DMS53 treated with DMSO at 0.1 percent for 48 hours (cell line): ENCODE results near the gene KRTAP10-3.

Experiments
- DNase-seq: peaks from one replicate; lab custom pipeline; 2025; ENCODE audit not compliant: unreplicated experiment; lab: John Stamatoyannopoulos, UW

KRTAP10-3 gene

DNA sequence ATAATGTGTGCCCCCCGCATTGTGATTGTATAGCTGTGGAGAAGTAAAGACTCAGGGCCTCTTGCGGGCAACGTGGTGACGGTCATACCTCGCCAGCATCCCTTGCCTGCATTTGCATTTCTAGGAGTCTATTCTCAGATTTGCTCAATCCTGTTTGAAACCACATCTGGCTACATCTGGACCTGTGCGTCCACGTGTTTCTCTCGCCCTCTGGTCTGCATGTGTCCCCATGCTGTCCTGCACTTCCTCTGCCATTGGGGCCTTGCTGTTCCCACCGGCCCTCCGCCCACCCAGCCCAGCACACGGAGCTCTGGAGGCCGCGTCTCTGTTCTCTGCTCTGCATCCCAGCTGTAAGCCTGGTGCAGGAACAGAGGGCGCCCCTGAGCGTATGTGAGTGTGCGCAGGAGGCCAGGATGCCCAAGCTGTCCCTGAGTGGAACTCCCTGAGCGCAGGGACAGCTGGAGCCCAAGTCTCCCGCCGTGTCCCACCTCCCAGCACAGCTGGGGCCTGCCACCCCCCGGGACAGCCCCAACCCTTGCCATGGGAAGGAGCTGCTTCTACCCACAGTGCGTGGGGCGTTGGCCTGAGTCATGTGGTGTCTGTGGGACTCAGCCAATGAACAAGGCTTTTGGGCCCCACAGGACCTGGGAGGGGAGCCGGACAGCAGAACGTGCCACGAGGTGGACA is 8.9 kb downstream of the KRTAP10-3 start:
- DNase-seq: no peak

DNA sequence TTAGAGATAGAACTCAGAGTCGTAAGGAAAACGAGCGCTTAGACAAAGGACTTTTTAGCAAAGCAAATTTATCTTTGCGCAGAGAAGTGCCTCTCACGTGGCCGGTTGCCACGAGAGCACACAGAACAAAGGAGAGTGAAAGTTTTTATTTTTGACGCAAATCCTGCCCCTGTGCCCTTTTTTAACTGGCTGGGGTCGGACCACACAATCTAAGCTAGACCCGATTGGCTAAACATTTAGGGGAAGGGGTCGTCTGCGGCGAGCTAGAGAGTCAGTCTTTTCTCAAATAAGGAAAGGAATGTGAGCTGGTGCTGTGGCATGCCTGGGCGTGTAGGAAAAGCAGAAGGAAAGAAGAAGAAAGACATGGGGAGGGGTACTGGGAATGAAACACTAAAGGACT is 9.7 kb downstream of the KRTAP10-3 start:
- DNase-seq: no peak

DNA sequence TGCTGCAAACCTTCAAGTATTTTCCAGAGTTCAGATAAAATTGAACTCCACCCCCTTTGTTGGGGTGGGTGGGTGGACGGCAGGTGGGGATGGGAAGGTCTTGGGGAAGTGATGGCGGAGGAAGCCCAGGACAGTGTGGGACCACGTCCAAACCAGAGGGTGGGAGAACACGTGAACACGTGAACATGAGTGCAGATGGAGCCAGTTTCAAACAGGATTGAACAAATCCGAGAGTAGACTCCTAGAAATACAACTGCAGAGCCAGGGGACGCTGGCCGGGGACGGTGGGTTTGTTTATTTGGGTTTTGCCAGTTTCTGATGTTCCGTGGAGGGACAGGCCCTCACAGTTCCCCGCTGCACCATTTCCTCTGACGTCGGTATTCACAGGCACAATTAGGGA is 10.2 kb downstream of the KRTAP10-3 start:
- DNase-seq: no peak

DNA sequence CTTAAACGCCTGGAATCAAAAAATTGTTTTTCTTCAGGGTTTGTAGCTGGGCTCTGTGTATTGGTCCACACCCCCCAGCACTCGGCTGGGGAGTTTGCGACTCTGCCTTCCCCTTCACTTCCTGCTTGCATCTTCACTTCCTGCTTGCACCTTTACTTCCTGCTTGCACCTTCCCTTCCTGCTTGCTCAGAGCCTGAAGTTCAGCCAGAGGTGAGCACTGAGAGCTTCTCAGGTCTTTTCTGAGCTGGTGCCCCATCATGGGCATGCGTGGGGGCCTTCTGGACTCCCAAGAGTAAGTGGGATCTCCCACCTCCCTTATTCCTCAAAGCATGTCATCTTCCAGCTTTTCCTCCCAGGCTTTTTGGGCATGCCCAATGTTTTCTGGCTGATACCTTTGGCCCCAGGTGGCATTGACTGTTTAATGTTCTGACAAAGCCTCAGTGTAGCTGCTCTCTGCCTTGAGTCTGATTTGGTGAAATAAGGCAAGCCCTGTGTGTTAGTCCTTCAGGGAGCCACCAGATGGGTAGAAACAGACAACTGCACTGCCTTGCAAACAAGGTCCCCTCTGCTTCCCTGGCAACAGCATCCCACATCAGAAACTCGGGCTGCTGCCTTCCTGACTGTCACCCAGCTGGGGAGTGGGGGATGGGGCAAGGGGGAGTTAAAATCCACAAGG is 10.8 kb downstream of the KRTAP10-3 start:
- no peak for DNase-seq

DNA sequence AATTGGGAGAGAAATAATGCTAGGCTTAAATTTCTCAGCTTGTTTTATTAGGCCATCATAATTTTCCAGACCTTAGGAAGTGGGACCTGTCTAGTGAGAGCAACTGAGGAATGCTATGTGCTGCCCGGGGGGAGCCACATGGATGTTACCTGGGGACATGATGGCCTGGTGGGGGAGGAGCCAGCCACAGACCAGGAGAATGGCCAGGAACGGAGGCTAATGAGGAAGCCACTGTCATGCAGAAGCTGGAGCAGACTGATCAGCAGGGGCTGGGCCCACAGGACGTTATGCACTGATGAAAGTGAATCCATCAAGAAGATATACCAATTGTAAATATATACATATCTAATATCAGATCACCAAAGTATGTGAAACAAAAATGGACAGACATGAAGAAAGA is 14.0 kb downstream of the KRTAP10-3 start:
- DNase-seq: no peak

DNA sequence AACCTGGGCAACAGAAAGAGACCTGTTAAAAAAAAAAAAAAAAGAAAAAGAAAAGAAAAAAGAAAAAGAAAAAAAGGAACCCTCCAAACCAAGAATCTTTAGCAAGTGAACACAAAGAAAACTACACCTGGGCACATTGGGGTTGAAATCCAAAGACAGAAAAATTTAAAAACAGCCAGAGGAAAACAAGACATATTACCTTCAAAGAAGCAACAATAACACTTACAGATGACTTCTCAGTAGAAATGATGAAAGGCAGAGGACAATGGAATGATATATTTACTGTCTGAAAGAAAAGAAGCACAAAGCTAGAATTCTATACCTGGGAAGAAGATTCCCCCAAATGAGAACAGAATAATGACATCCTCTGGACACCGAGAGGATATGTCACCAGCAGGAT is 15.9 kb downstream of the KRTAP10-3 start:
- DNase-seq: no peak

DNA sequence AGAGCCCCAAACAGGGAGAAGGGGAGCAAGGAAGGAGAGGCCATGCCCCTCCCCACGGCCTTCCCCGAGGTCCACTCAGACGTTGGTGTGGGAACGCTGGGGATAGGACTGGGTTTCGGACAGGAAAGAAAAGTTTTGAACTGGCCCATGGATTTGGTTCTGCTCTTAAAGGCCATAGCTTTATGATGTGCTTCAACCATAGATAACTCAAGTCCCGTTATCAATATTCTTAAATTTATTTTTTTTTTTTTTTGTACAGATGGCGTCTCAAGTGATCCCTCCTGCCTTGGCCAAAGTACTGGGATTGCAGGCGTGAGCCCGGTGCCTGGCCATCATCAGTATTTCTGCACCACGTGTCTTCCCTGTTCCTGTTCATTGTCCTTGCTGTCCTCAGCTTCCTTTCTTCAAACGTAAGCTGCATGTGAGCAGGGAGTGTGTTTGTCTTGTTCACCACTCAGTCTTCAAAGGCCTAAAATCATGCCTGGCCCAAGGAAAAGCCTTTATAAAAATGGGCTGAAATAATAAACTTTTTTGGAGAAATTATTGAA is 17.8 kb downstream of the KRTAP10-3 start:
- no peak for DNase-seq

DNA sequence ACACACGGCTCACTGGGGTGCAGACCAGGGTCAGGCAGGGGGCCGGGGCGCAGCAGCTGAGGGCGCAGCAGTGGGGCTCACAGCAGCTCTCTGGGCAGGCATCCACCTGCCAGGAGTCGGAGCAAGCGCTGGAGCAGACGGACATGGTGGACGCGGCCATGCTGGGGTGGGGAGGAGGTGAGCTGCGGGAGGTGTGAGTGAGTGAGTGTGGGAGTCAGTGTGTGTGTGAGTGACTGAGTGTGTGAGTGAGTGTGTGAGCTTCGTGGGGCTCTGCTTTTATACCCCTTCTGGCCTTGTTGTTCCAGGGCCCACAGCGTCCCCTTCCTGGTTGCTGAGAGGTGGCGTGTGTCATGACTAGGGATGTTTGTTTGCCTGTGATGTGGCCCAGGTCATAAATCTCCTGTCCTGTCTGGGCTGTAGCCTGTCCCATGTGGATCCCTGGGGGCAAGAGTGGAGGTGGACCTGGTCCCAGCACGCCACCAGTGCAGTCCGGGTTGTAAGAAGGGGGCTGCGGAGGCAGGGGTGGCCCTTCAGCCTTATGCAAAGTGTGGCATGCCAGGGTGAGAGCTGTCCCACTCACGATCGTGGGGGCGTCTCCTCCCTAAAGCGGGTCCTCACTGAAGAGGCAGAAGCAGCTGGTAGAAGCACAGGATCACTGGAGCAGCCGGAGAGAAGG is 18.5 kb downstream of the KRTAP10-3 start, which contains the start of gene KRTAP10-1:
Gene KRTAP10-1 (minus strand): TSS at position 205 of the 676 bp plus-strand sequence. CDS start 45 bp downstream, at position 160.
- no peak for DNase-seq

DNA sequence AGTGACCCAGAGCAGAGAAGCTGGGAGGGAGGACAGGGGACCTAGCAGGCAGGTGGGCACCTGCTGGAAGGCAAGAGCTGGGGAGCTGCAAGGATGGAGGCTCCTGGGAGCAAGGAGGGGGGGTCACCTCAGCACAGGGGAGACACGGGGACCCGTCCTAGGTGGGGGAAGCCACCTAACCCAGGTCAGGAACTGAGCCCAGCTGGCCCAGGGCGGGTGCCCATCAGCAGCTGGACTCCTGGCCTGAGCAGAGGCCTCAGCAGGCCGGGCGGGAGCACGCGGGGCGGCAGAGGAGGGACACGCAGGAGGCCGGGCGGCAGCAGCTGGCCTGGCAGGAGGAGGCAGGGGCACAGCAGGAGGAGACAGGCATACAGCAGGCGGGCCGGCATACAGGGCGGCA is 19.5 kb downstream of the KRTAP10-3 start:
- no peak for DNase-seq

DNA sequence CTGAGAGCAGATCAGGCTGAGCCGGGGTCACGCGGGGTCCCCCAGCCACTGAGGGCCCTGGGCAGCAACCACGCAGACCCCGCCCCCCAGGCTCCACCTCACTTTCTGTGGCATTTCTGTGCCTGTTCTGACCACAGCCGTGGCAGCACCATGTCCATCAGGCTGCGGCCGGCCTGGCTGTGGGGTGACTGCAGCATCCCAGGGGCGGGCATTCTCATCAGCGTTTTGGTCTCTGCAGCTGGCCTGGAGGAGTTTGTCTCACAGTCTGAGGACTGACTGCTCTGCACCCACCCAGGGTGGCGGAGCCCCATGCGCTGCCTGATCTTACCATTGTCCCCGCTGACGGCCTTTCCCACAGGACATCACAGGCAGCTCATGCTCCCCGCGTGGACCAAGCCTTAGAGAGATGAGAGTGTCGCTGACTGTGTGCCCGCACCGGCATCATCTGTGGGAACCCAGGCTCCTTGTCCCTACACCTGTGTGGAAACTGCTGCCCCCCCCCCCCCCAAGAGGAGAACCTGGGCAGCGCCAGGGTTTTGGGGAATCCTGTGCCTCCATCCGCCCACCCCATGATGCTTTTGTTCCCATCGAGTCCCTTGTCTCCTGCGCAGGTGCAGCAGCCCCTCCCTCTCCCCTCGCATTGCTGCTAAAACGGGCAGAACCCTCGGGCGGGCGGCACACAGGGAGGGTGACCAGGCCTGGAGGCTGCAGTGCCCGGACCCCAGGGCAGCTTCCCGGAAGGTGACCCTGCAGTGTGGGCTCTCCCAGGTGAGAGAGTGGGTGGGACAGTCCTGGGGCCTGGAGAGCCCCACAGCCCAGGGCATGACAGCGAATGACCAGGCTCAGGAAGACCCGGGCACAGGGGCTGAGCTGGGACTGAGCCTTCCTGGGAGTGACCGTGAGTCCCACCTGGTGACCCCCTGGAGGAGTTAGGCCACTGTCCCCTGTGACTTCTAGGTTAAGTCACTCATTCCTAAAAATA is 20.4 kb downstream of the KRTAP10-3 start:
- DNase-seq: no peak

DNA sequence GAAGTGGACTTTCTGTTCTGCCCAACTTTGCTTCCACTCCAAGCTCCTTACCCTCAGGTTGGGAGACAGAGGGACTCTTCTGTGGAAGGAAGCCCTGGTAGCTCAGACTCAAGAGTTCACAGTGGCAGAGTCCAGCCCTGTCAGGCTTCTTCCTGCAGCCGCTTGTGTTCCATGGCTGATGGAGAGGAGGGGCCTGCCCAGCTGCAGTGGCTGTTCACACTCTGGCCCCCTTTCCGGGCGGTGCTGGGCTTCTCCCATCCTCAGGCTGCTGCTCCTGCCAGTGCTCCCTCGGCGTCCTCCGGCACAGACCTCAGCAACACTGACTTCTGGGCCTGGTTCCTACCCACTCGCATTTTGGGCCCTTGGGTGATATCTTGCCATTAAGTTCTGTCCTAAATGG is 22.6 kb downstream of the KRTAP10-3 start:
- no peak for DNase-seq

DNA sequence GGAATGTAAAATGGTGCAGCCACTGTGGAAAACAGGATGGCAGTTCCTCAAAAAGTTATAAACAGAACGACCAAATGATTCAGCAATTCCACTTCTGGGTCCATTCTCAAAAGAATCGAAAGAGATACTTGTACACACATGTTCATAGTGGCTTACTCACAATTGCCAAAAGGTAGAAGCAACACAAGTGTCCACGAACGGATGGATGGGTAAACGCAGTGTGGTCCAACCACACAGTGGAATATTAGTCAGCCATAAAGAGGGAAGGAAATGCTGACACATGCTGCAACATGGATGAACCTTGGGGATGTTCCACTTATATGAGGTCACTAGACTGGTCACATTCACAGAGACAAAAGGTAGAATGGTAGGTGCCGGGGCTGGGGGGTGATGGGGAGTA is 23.9 kb downstream of the KRTAP10-3 start:
- DNase-seq: no peak

DNA sequence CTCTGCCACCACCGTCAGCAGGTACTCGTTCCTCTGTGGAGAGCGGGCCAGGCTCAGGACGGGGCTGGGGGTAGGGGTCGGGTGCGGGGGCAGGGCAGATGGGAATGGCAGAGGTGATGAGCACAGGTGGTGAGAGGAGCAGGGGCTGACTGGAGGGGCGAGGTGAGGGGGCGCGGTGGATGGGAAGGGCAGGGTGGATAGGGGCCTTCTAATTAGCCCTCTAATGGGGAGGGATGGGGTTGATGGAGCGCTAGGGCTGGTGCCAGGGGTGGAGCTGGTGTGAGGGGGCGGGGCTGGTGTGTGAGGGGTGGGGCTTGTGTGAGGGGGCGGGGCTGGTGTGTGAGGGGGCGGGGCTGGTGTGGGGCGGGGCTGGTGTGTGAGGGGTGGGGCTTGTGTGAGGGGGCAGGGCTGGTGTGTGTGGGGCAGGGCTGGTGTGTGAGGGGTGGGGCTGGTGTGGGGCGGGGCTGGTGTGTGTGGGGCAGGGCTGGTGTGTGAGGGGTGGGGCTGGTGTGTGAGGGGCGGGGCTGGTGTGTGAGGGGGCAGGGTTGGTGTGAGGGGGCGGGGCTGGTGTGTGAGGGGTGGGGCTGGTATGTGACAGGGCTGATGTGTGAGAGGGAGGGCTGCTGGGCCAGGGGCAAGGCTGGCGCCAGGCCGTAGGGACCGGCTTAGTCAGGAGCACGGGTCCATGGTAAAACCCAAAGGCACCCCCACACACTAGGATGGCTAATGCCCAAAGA is 24.5 kb downstream of the KRTAP10-3 start:
- DNase-seq: no peak

DNA sequence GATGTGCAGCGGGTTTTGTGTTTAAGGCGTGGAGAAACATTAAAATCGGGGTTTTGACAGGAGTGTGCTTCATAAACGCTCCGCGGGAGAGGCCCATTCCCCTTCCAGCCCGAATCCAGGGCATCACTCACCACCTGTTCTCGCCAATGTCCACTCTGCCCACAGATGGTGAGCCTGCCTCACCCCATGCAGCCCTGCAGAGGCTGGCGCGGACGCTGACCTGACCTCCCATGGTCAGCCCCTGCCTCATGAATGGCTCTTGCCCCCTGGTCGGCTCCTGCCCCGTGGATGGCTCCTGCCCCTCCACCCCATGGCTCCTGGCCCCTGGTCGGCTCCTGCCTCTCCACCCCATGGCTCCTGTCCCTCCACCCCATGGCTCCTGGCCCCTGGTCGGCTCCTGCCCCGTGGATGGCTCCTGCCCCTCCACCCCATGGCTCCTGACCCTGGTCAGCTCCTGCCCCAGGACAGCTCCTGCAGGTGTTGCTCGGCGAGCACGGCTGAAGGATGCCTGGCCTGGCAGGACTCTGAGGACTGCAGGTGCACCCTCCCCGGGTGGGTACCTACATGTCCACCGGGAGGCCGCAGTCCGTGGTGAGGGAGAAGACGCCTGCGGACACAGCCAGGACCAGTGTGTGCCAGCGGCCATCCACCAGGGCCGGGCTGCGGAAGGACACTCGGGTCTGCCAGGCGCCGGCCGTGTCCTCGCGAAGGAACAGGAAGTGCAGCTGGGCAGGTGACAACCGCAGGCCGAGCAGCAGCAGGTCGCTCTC is 25.3 kb downstream of the KRTAP10-3 start:
- DNase-seq: no peak

DNA sequence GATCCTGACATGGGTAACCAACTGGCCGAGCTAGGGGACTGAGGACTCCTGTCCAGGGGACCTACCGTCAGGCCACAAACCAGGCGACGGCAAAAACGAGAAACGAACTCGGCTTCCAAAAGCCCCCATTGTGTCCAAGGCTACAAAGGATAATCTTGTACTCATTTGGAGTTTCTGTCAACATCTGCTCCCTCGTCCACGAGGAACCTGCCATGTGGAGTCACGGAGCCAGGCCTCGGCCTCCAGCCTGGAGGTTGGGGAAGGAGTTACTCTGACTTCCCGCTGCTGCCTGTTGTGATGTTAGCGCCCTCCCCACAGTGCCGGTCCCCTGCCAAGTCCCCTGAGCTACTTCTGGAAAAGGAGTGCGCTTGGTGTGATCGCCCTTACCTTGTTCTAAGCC is 25.9 kb downstream of the KRTAP10-3 start:
- no peak for DNase-seq

DNA sequence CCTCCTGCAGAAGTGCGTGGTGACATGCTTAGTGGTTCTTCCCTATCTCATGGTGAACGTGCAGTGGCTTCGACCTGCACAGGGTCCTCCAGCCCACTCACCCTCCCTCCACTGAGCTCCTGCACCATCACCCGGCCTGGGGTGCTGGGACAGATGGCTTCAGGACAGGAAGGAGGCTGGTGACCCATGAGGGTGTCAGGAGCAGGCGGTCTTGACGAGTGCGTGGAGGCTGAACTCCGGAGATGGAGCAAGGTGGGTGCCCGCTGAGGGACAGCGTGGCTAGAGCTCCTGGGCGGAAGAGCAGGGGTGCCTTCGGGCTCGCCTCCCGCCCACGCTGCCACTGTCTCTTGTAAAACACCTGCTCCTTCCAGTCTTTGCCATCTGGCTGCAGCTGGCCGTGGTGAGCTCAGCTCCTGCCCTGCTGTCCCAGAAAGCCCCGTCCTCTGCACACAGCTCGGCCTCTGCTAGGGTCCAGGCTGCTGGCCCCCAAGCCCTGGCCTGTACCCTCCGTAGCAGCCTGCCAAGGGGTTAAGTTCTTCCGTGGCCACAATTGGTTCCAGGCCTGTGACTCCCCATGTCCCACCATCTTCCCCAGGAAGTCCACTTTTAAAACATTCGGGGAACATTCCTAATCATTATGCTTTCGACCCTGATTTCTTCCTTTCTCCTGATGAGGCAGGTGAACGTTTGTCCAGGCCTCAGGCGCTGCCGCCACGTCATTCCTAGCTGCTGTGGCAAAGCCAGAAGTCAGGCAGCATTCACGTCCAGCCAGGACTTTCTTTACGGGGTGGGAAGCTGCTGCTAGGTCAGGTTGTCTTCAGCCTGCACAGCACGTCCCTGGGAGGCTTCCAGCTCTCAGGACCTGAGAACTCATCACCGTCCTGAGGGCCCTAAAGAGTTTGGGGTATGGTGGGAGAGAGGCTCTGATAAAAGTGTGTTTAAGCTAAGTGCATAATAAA is 26.7 kb downstream of the KRTAP10-3 start:
- DNase-seq: no peak

DNA sequence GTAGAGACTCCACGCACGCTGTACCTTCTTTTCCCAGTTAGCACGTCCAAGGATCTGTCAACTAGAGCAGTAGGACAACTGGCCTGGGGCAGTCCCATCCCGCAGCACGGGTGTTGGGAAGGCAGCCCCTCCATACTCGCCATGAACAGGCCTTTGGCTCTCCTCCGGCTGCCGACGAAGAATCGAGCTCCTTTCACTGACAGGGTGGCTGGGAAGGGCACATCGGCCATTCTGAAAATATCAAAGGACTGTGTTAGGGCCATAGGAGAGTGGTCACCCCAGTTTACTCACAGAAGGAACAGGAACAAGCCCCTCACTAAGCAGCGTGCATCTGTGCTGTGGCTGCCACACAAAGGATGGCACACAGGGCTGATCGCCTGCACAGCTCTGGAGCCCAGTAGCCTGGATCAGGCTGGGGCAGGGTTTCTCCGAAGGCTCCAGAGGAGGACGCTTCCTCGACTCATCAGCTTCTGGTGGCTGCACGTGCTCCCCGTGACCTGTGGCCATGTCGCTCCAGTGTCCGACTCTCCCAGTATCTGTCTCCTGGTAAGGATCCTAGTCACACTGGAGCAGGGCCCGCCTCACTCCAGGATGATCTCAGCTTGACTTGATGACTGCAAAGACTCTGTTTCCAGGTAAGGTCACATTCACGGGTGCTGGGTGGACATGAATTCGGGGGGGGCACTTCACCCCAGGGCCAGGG is 27.5 kb downstream of the KRTAP10-3 start:
- no peak for DNase-seq
